ENCODE results near the gene UGT1A10.

UGT1A10 gene

GRCh38 chr2:233768076-233768475 lies 131.8 kb downstream of the UGT1A10 start:
- no peak for FAIRE-seq
- TF ChIP-seq CTCF (IDR thresholded peaks at IDR 0.05; ENCODE audit: insufficient read depth, missing control alignments): no peak

GRCh38 chr2:233769260-233769659 lies 133.0 kb downstream of the UGT1A10 start:
- DNase-seq (ENCODE audit: insufficient read length, low spot score): no peak
- TF ChIP-seq CTCF (IDR thresholded peaks at IDR 0.05; ENCODE audit: insufficient read depth, missing control alignments): no peak
- no peak for FAIRE-seq

More at GRCh38 chr2:233768076-233768475, 131.8 kb downstream of the UGT1A10 start:
- no peak for DNase-seq (ENCODE audit: insufficient read length, low spot score)

- FAIRE-seq (no peak), DNase-seq (ENCODE audit: insufficient read length, low spot score) (no peak)
- TF ChIP-seq CTCF (IDR thresholded peaks at IDR 0.05; ENCODE audit: insufficient read depth, missing control alignments): no peak
Observed at GRCh38 chr2:233772153-233772552, 135.9 kb downstream of the UGT1A10 start.

- no peak for TF ChIP-seq CTCF (IDR thresholded peaks at IDR 0.05; ENCODE audit: insufficient read depth, missing control alignments)
- no peak for FAIRE-seq
- no peak for DNase-seq (ENCODE audit: insufficient read length, low spot score)
Observed at GRCh38 chr2:233772583-233772982, 136.3 kb downstream of the UGT1A10 start.

GRCh38 chr2:233773854-233774253 lies 137.6 kb downstream of the UGT1A10 start:
- no peak for DNase-seq (ENCODE audit: insufficient read length, low spot score)
- no peak for TF ChIP-seq CTCF (IDR thresholded peaks at IDR 0.05; ENCODE audit: insufficient read depth, missing control alignments)
- FAIRE-seq: no peak

- no peak for TF ChIP-seq CTCF (IDR thresholded peaks at IDR 0.05; ENCODE audit: insufficient read depth, missing control alignments)
- FAIRE-seq (no peak), DNase-seq (ENCODE audit: insufficient read length, low spot score) (no peak)
Observed at GRCh38 chr2:233775414-233775813, 139.2 kb downstream of the UGT1A10 start.

- no peak for DNase-seq (ENCODE audit: insufficient read length, low spot score)
- no peak for FAIRE-seq
- TF ChIP-seq CTCF (IDR thresholded peaks at IDR 0.05; ENCODE audit: insufficient read depth, missing control alignments): no peak
Observed at GRCh38 chr2:233778030-233778429, 141.8 kb downstream of the UGT1A10 start, which contains the start of gene MROH2A. Gene MROH2A (plus strand): TSS chr2:233778330. CDS start chr2:233779359, 1,029 bp downstream.
